AG04450 (cell line): ENCODE results near the gene POLR2L. TPM values are rescaled to one million over a fixed set of nuclear protein-coding genes. Genes with fewer than 3 reads are reported as not detected.

Experiments
- CTCF ChIA-PET: fragments of 300-600, 350-600 bp; formaldehyde crosslinking; extraction: SDS; loops from one replicate; lab custom pipeline; 2022; ENCODE audit warnings: antibody characterized with exemption, inconsistent platforms; lab: Charles Lee
- POLR2A ChIA-PET: fragments of 350-600 bp; formaldehyde crosslinking; extraction: SDS; loops from one replicate; lab custom pipeline; 2021; ENCODE audit warnings: antibody characterized with exemption, inconsistent platforms; lab: Yijun Ruan, JAX
- DNase-seq: peaks from one replicate; pipeline ENCODE4 v3.0.0-alpha.2; 2011; ENCODE audit warnings: low read depth, low spot score
- H3K27ac ChIP-seq: one replicate; pipeline ENCODE4 v1.5.1; 2012; ENCODE audit warnings: low read depth, low read length, control low read depth
- H3K27me3 ChIP-seq: one replicate; pipeline ENCODE4 v1.6.0; 2012; ENCODE audit warnings: low read length; ENCODE audit not compliant: control insufficient read depth, insufficient read depth
- H3K4me3 ChIP-seq: 2 replicates; pipeline ENCODE4 v1.5.1; 2011; ENCODE audit warnings: mild to moderate bottlenecking, low read depth, low read length, control low read depth
- H3K9me3 ChIP-seq: 2 replicates; pipeline ENCODE4 v1.5.1; 2012; ENCODE audit warnings: low read length; ENCODE audit not compliant: control insufficient read depth, insufficient read depth
- polyA plus RNA-seq: library from polyadenylated mRNA; depleted of rRNA; stranded (reverse); fragments of >200 nt; gene quantifications from 2 replicates; pipeline ENCODE4 v1.2.3, GENCODE V29; 2011
- TF ChIP-seq, protein P1 (sequence below): IDR thresholded peaks from 2 replicates; pipeline ENCODE4 v1.5.1; 2011; ENCODE audit warnings: low read depth, low read length, control low read depth, inconsistent platforms

Gene POLR2L
- polyA plus RNA-seq, 1 experiment, result 211 TPM

DNA sequence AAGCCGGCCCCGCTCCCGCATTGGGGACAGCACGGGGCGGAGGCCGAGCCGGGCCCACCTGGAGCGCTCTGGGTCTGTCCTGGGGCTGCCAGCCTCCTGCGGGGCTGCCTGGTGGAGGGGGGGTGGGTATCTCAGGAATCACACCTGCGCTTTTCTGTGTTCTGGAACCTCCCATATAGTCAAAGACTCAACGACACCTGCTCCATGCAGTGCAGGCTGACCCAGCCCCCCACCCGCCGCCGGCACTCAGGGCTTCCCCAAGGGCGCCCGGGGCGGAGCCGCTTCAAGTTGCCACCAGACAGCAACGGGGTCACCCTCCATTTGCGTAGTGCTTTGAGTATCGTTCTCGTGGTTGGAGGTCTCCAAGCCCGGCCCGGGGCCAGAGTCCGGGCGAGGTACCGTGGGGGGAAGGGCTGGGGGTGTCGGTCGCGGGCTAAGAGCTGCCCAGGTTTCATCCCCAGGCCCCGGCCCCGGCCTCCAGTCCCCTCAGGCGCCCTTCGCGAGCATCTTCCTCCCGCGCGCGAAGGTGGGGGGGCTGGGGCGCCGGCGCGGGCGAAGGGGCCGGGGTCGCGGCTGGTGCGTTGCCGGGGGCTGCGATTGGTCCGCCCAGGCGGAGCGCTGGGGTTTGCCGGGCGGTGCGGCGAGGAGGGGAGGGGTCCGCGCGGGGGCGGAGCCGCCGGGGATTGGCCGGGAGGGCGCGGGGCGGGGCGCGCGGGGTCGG, 6.9 kb upstream of the POLR2L start:
- peak overlapping the region; percentile 54 for H3K4me3 ChIP-seq
- TF ChIP-seq, protein P1, sequence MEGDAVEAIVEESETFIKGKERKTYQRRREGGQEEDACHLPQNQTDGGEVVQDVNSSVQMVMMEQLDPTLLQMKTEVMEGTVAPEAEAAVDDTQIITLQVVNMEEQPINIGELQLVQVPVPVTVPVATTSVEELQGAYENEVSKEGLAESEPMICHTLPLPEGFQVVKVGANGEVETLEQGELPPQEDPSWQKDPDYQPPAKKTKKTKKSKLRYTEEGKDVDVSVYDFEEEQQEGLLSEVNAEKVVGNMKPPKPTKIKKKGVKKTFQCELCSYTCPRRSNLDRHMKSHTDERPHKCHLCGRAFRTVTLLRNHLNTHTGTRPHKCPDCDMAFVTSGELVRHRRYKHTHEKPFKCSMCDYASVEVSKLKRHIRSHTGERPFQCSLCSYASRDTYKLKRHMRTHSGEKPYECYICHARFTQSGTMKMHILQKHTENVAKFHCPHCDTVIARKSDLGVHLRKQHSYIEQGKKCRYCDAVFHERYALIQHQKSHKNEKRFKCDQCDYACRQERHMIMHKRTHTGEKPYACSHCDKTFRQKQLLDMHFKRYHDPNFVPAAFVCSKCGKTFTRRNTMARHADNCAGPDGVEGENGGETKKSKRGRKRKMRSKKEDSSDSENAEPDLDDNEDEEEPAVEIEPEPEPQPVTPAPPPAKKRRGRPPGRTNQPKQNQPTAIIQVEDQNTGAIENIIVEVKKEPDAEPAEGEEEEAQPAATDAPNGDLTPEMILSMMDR, result no peak
- H3K9me3 ChIP-seq, result no peaks in the 10 kb centered on the region; the same call in 1 of the 2 replicates
- no peak for DNase-seq
- CTCF ChIA-PET, result interaction anchor here (1.4 kb wide), 1 partner anchor 11 kb away, joined by 4 read pairs; no protein-coding TSS in a partner anchor
- no peak overlapping the region for H3K27ac ChIP-seq
- H3K27me3 ChIP-seq, result no peaks in the 10 kb centered on the region
- POLR2A ChIA-PET, result interaction anchor here (1.9 kb wide), 1 partner anchor 10 kb away, joined by 6 read pairs; no protein-coding TSS in a partner anchor

- TF ChIP-seq, protein P1, result peak; percentile 82
- no peak overlapping the region; the same call in 1 of the 2 replicates for H3K4me3 ChIP-seq
- ChIA-PET POLR2A (interaction anchor here (1.9 kb wide), 1 partner anchor 11 kb away, joined by 6 read pairs; no protein-coding TSS in a partner anchor), CTCF (interaction anchor here (0.6 to 1.5 kb wide), 4 partner anchors 10 to 127 kb away, joined by 3 to 4 read pairs (median 4); no protein-coding TSS in a partner anchor)
- DNase-seq, result no peak
- H3K9me3 ChIP-seq, result no peaks in the 10 kb centered on the region; the same call in 1 of the 2 replicates
- no peaks in the 10 kb centered on the region for H3K27me3 ChIP-seq
- H3K27ac ChIP-seq, result no peak overlapping the region
These were observed 6.1 kb upstream of the POLR2L start for GRCh38 chr11:848380-848931.

DNA sequence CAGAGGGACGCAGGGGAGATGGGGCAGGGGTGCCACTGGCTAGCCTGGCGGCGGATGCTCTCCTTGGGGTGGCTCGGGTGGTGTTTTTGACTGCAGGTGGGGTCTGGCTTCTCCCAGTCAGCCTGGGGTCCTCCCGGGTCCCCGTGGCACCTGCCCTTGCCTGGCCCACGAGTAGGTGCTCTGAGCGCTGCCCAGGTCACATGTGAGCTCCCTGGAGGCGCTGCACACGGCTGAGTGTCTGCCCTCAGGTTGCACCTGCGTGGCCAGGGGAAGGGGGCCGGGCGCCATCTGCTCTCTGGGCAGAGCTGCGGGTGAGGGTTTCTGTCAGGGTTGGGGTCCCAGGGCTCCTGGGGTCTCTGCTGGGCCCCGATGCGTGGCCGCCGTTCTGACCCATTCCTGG, 5.5 kb upstream of the POLR2L start:
- no peaks in the 10 kb centered on the region for H3K27me3 ChIP-seq
- CTCF ChIA-PET, result interaction anchor here (1.4 to 1.5 kb wide), 3 partner anchors 10 to 12 kb away, joined by 3 to 4 read pairs (median 4); no protein-coding TSS in a partner anchor
- H3K4me3 ChIP-seq, result no peak overlapping the region
- POLR2A ChIA-PET, result interaction anchor here (1.9 kb wide), 1 partner anchor 12 kb away, joined by 6 read pairs; no protein-coding TSS in a partner anchor
- H3K9me3 ChIP-seq, result no peaks in the 10 kb centered on the region; the same call in 1 of the 2 replicates
- no peak overlapping the region for H3K27ac ChIP-seq
- DNase-seq, result no peak
- TF ChIP-seq, protein P1, result no peak

- H3K27ac ChIP-seq, result peak overlapping the region; percentile 97
- TF ChIP-seq, protein P1, result no peak
- no peaks in the 10 kb centered on the region; the same call in 1 of the 2 replicates for H3K9me3 ChIP-seq
- ChIA-PET CTCF (interaction anchor here (1.2 kb wide), 1 partner anchor 15 kb away, joined by 8 read pairs; no protein-coding TSS in a partner anchor), POLR2A (interaction anchor here (0.8 to 1.6 kb wide), 4 partner anchors 13 to 27 kb away, joined by 4 to 6 read pairs (median 4); partner anchors contain the start of gene PNPLA2)
- no peak for DNase-seq
- H3K27me3 ChIP-seq, result no peaks in the 10 kb centered on the region
- H3K4me3 ChIP-seq, result no peak overlapping the region
These were observed 4.3 kb upstream of the POLR2L start for GRCh38 chr11:846496-847098.
